HCT116 (cell line): ENCODE data around the gene AMPD3. TPM values are rescaled to one million over a fixed set of nuclear protein-coding genes. Genes with fewer than 3 reads are reported as not detected.

Experiments
- ATAC-seq: fragments of 200-7000 bp; cut with Tn5 transposase; 2 replicates; pipeline ENCODE4 v1.9.1; 2020; ENCODE audit warnings: mild to moderate bottlenecking, moderate library complexity
- BruUV-seq: library from RNA; stranded (reverse); fragments of 400-500 nt; replicated peaks from 2 replicates; lab custom pipeline; 2021; lab: Mats Ljungman, UMichigan
- CTCF ChIA-PET: fragments of 300-600 bp; sonication (Branson Sonifier 250); formaldehyde crosslinking; loops from one replicate; lab custom pipeline; 2021; ENCODE audit warnings: antibody characterized with exemption; lab: Charles Lee
- POLR2A ChIA-PET: fragments of 300-600, 350-600 bp; sonication (Branson Sonifier 250); formaldehyde crosslinking; loops from one replicate; lab custom pipeline; 2021; ENCODE audit warnings: antibody characterized with exemption; lab: Charles Lee
- RAD21 ChIA-PET, 2 experiments: fragments of 300-600 bp; sonication (Branson Sonifier 250); formaldehyde crosslinking; loops; one replicate each; lab custom pipeline; 2023; ENCODE audit warnings: low total read pairs in 2 of 2; ENCODE audit not compliant: uncharacterized antibody in 2 of 2, unreplicated experiment in 2 of 2, low non-redundant PET in 1 of 2; lab: Charles Lee
- DNase-seq: peaks from one replicate; pipeline ENCODE4 v3.0.0-alpha.2; 2010; ENCODE audit warnings: low read depth, low spot score
- H2AFZ ChIP-seq: fragments of 200-600 bp; shearing (Covaris generic), sonication (generic); 2 replicates; pipeline ENCODE4 v1.6.1; 2017; ENCODE audit warnings: low read depth, mixed run types, mixed read lengths, antibody characterized with exemption, low read length; ENCODE audit not compliant: poor library complexity, severe bottlenecking
- H3K27ac ChIP-seq: 2 replicates; pipeline ENCODE4 v1.5.1; 2012; ENCODE audit warnings: low read depth, low read length
- H3K27me3 ChIP-seq: fragments of 200-600 bp; sonication (generic); 2 replicates; pipeline ENCODE4 v1.6.1; 2016; ENCODE audit warnings: mixed run types, low read length, mixed read lengths; ENCODE audit not compliant: insufficient read depth
- H3K36me3 ChIP-seq, 2 experiments: fragments of 200-500 bp in 1 of 2; fragments of 200-600 bp in 1 of 2; sonication (Bioruptor generic) in 1 of 2; sonication (generic) in 1 of 2; 2 replicates each; pipeline versions ENCODE4 v1.5.1 to v1.6.1; 2014 to 2016; ENCODE audit warnings: low read length in 2 of 2, inconsistent platforms in 1 of 2, mixed read lengths in 1 of 2, mixed run types in 1 of 2; ENCODE audit not compliant: insufficient read depth in 2 of 2, control insufficient read depth in 1 of 2
- H3K4me1 ChIP-seq, 2 experiments: fragments of 200-600 bp in 1 of 2; sonication (generic) in 1 of 2; 2 replicates each; pipeline versions ENCODE4 v1.5.1 to v1.6.1; 2012 to 2017; ENCODE audit warnings: low read length in 2 of 2, inconsistent platforms in 1 of 2, mild to moderate bottlenecking in 1 of 2, mixed read lengths in 1 of 2, mixed run types in 1 of 2, moderate library complexity in 1 of 2; ENCODE audit not compliant: insufficient read depth in 2 of 2, control insufficient read depth in 1 of 2
- H3K4me2 ChIP-seq: fragments of 200-600 bp; sonication (generic); 2 replicates; pipeline ENCODE4 v1.6.1; 2017; ENCODE audit warnings: mixed run types, low read length, mixed read lengths
- H3K4me3 ChIP-seq, 2 experiments: fragments of 200-600 bp in 1 of 2; sonication (generic) in 1 of 2; replicated peaks in 1 of 2; 2 replicates each; pipeline ENCODE4 v1.5.1; 2011 to 2016; ENCODE audit warnings: low read length in 2 of 2, control low read depth in 1 of 2, low read depth in 1 of 2, mild to moderate bottlenecking in 1 of 2, mixed read lengths in 1 of 2, mixed run types in 1 of 2
- H3K79me2 ChIP-seq: fragments of 200-600 bp; sonication (generic); 2 replicates; pipeline ENCODE4 v1.6.1; 2017; ENCODE audit warnings: mild to moderate bottlenecking, mixed run types, low read length, moderate library complexity, mixed read lengths; ENCODE audit not compliant: insufficient read depth
- H3K9ac ChIP-seq: fragments of 200-600 bp; sonication (generic); 2 replicates; pipeline ENCODE4 v1.6.1; 2016; ENCODE audit warnings: low read length, mixed read lengths
- H3K9me2 ChIP-seq: fragments of 200-600 bp; sonication (generic), shearing (Covaris generic); 2 replicates; pipeline ENCODE4 v1.6.1; 2017; ENCODE audit warnings: mixed run types, mild to moderate bottlenecking, moderate library complexity; ENCODE audit not compliant: insufficient read depth
- H3K9me3 ChIP-seq, 2 experiments: fragments of 200-500 bp in 1 of 2; fragments of 200-600 bp in 1 of 2; sonication (Bioruptor generic) in 1 of 2; sonication (generic) in 1 of 2; 2 replicates each; pipeline ENCODE4 v1.6.1; 2014 to 2017; ENCODE audit warnings: low read length in 2 of 2, mixed read lengths in 2 of 2, inconsistent platforms in 1 of 2, low read depth in 1 of 2, mild to moderate bottlenecking in 1 of 2, mixed run types in 1 of 2, moderate library complexity in 1 of 2; ENCODE audit not compliant: control insufficient read depth in 1 of 2, insufficient read depth in 1 of 2
- H4K20me1 ChIP-seq: fragments of 200-600 bp; sonication (generic), shearing (Covaris generic); 2 replicates; pipeline ENCODE4 v1.6.1; 2017; ENCODE audit warnings: mixed run types, mild to moderate bottlenecking, moderate library complexity; ENCODE audit not compliant: insufficient read depth
- EGR1 ChIP-seq: IDR thresholded peaks from 2 replicates; pipeline ENCODE4 v1.6.1; 2012; ENCODE audit warnings: low read depth
- ELF1 ChIP-seq: IDR thresholded peaks from 2 replicates; pipeline ENCODE4 v1.6.1; 2012; ENCODE audit warnings: low read depth, borderline replicate concordance
- EZH2 ChIP-seq: fragments of 200-600 bp; sonication (generic); IDR thresholded peaks from 2 replicates; pipeline ENCODE4 v1.6.1; 2017; ENCODE audit warnings: antibody characterized with exemption, mixed run types
- EZH2phosphoT487 ChIP-seq: fragments of 200-600 bp; IDR thresholded peaks from 2 replicates; pipeline ENCODE4 v1.6.1; 2018; ENCODE audit warnings: antibody characterized with exemption, borderline replicate concordance
- POLR2A ChIP-seq: IDR thresholded peaks from 2 replicates; pipeline ENCODE4 v1.7.0; 2011; ENCODE audit warnings: borderline replicate concordance; ENCODE audit not compliant: insufficient read depth, insufficient read length; ENCODE audit errors: extremely low read depth
- RAD21 ChIP-seq: IDR thresholded peaks from 2 replicates; pipeline ENCODE4 v1.6.1; 2012; ENCODE audit warnings: low read depth, mild to moderate bottlenecking
- SIN3A ChIP-seq: IDR thresholded peaks from 2 replicates; pipeline ENCODE4 v1.6.1; 2012; ENCODE audit warnings: low read depth
- SRF ChIP-seq: IDR thresholded peaks from 2 replicates; pipeline ENCODE4 v1.6.1; 2012; ENCODE audit warnings: low read depth
- TCF7L2 ChIP-seq: IDR thresholded peaks from 2 replicates; pipeline ENCODE4 v1.7.0; 2011; ENCODE audit warnings: borderline replicate concordance, inconsistent platforms; ENCODE audit not compliant: insufficient read depth, insufficient read length; ENCODE audit errors: extremely low read depth
- YY1 ChIP-seq: IDR thresholded peaks from 2 replicates; pipeline ENCODE4 v1.6.1; 2011; ENCODE audit warnings: low read length, low read depth, moderate library complexity, mild to moderate bottlenecking; ENCODE audit not compliant: insufficient replicate concordance; ENCODE audit errors: extremely low read depth
- ZFX ChIP-seq: fragments of 450-650 bp; IDR thresholded peaks from 2 replicates; pipeline ENCODE4 v1.6.1; 2017
- ZNF274 ChIP-seq: fragments of 200-500 bp; sonication (Bioruptor generic); IDR thresholded peaks from 2 replicates; pipeline ENCODE4 v1.6.1; 2014; ENCODE audit warnings: mild to moderate bottlenecking, low read depth, low read length, inconsistent platforms
- intact Hi-C: fragments of 100-400 bp; cut with micrococcal nuclease; formaldehyde crosslinking; loops from 2 replicates; pipeline ENCODE4 v1.10.0; 2022
- total RNA-seq: library from RNA; stranded (reverse); gene quantifications from one replicate; pipeline ENCODE4 v1.2.1, GENCODE V29; 2021; ENCODE audit not compliant: unreplicated experiment
- TF ChIP-seq, protein P1 (sequence below): IDR thresholded peaks from 2 replicates; pipeline ENCODE4 v1.6.1; 2011; ENCODE audit warnings: mild to moderate bottlenecking, low read length, moderate library complexity; ENCODE audit not compliant: insufficient replicate concordance; ENCODE audit errors: extremely low read depth
- TF ChIP-seq, protein P2 (sequence below), 3 experiments: fragments of 200-600 bp in 1 of 3; sonication (generic) in 1 of 3; IDR thresholded peaks in 2 of 3; conservative IDR thresholded peaks in 1 of 3; 2 replicates each; pipeline ENCODE4 v1.5.1; 2012 to 2017; ENCODE audit warnings: low read depth in 2 of 3, low read length in 2 of 3, antibody characterized with exemption in 1 of 3, borderline replicate concordance in 1 of 3, control low read depth in 1 of 3, mild to moderate bottlenecking in 1 of 3, mixed read lengths in 1 of 3, mixed run types in 1 of 3, moderate library complexity in 1 of 3; ENCODE audit not compliant: insufficient read depth in 1 of 3
- TF ChIP-seq, protein P3 (sequence below): IDR thresholded peaks from 2 replicates; pipeline ENCODE4 v1.6.1; 2012; ENCODE audit warnings: low read depth
- TF ChIP-seq, protein P4 (sequence below): IDR thresholded peaks from 2 replicates; pipeline ENCODE4 v1.6.1; 2012

The AMPD3 gene
- total RNA-seq, 1 experiment from 2014 or later = 25.9 TPM

DNA sequence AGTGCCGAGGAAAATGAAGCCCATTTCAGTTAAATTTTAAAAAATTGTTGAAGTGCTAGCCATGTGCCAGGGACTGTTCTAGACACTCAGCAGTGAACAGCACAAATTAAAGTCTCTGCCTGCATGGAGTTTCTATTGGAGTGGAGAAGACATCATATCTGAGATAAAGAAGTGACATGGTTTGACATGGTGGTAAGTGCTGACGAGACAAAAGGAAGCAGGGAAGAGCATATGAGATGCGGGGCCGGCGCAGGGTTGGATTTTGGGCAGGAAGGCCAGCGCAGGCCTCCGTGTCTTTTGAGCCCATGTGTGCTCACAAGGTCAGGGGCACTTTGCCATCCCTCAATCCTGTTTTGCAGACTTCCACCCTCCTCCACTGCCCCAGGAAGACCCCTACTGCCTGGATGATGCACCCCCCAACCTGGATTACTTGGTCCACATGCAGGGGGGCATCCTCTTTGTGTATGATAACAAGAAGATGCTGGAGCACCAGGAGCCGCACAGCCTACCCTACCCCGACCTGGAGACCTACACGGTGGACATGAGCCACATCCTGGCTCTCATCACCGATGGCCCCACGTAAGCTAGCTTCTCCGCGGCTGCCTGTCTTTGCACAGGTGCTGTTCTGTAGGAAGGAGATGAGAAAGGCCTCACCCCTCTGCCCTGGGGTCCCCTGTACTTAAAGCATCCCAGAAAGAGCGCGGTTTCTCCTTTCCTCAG, 29.6 kb downstream of the AMPD3 start:
- CTCF ChIA-PET = no interaction called here
- no peak overlapping the region for H3K27ac ChIP-seq

More for the DNA sequence above, 29.6 kb downstream of the AMPD3 start:
- H3K36me3 ChIP-seq = peaks cover 0 to 32% of the 10 kb centered on the region in 2 experiments; a peak in 2 of 4 replicates
- peaks cover 27 to 40% of the 10 kb centered on the region in 2 experiments for H3K4me1 ChIP-seq
- POLR2A ChIA-PET = no interaction called here
- intact Hi-C loops = no loop called here
- no peak overlapping the region for H3K9ac ChIP-seq
- H3K27me3 ChIP-seq = no peaks in the 10 kb centered on the region
- H3K4me2 ChIP-seq = no peak overlapping the region
- TF ChIP-seq ELF1 (no peak), ZFX (no peak), EZH2phosphoT487 (no peak), ZNF274 (no peak), EZH2 (no peak), RAD21 (no peak), SIN3A (no peak), EGR1 (no peak), YY1 (no peak), TCF7L2 (no peak), SRF (no peak), POLR2A (no peak)
- TF ChIP-seq, protein P1, sequence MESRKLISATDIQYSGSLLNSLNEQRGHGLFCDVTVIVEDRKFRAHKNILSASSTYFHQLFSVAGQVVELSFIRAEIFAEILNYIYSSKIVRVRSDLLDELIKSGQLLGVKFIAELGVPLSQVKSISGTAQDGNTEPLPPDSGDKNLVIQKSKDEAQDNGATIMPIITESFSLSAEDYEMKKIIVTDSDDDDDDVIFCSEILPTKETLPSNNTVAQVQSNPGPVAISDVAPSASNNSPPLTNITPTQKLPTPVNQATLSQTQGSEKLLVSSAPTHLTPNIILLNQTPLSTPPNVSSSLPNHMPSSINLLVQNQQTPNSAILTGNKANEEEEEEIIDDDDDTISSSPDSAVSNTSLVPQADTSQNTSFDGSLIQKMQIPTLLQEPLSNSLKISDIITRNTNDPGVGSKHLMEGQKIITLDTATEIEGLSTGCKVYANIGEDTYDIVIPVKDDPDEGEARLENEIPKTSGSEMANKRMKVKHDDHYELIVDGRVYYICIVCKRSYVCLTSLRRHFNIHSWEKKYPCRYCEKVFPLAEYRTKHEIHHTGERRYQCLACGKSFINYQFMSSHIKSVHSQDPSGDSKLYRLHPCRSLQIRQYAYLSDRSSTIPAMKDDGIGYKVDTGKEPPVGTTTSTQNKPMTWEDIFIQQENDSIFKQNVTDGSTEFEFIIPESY = no peak
- TF ChIP-seq, protein P2, sequence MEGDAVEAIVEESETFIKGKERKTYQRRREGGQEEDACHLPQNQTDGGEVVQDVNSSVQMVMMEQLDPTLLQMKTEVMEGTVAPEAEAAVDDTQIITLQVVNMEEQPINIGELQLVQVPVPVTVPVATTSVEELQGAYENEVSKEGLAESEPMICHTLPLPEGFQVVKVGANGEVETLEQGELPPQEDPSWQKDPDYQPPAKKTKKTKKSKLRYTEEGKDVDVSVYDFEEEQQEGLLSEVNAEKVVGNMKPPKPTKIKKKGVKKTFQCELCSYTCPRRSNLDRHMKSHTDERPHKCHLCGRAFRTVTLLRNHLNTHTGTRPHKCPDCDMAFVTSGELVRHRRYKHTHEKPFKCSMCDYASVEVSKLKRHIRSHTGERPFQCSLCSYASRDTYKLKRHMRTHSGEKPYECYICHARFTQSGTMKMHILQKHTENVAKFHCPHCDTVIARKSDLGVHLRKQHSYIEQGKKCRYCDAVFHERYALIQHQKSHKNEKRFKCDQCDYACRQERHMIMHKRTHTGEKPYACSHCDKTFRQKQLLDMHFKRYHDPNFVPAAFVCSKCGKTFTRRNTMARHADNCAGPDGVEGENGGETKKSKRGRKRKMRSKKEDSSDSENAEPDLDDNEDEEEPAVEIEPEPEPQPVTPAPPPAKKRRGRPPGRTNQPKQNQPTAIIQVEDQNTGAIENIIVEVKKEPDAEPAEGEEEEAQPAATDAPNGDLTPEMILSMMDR (IDR thresholded peaks at IDR 0.05 in 2 of 3, conservative IDR thresholded peaks at IDR 0.05 in 1 of 3; ENCODE audit: borderline replicate concordance in 1 of 3, insufficient read depth in 1 of 3, low read depth in 2 of 3, low read length in 2 of 3) = no peak
- TF ChIP-seq, protein P3, sequence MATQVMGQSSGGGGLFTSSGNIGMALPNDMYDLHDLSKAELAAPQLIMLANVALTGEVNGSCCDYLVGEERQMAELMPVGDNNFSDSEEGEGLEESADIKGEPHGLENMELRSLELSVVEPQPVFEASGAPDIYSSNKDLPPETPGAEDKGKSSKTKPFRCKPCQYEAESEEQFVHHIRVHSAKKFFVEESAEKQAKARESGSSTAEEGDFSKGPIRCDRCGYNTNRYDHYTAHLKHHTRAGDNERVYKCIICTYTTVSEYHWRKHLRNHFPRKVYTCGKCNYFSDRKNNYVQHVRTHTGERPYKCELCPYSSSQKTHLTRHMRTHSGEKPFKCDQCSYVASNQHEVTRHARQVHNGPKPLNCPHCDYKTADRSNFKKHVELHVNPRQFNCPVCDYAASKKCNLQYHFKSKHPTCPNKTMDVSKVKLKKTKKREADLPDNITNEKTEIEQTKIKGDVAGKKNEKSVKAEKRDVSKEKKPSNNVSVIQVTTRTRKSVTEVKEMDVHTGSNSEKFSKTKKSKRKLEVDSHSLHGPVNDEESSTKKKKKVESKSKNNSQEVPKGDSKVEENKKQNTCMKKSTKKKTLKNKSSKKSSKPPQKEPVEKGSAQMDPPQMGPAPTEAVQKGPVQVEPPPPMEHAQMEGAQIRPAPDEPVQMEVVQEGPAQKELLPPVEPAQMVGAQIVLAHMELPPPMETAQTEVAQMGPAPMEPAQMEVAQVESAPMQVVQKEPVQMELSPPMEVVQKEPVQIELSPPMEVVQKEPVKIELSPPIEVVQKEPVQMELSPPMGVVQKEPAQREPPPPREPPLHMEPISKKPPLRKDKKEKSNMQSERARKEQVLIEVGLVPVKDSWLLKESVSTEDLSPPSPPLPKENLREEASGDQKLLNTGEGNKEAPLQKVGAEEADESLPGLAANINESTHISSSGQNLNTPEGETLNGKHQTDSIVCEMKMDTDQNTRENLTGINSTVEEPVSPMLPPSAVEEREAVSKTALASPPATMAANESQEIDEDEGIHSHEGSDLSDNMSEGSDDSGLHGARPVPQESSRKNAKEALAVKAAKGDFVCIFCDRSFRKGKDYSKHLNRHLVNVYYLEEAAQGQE = no peak
- TF ChIP-seq, protein P4, sequence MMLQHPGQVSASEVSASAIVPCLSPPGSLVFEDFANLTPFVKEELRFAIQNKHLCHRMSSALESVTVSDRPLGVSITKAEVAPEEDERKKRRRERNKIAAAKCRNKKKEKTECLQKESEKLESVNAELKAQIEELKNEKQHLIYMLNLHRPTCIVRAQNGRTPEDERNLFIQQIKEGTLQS = no peak
- H4K20me1 ChIP-seq = no peaks in the 10 kb centered on the region
- H3K9me3 ChIP-seq = no peaks in the 10 kb centered on the region
- RAD21 ChIA-PET = no interaction called here
- no TSS peak for BruUV-seq
- H3K4me3 ChIP-seq = no peak overlapping the region
- H3K79me2 ChIP-seq = peaks cover 11% of the 10 kb centered on the region
- H2AFZ ChIP-seq = no peak overlapping the region
- DNase-seq = no peak
- ATAC-seq = no peak
- H3K9me2 ChIP-seq = no peaks in the 10 kb centered on the region
